Panc1 (cell line): ENCODE results near the gene PEPD.

Experiments used
- POLR2AphosphoS5 ChIP-seq: IDR thresholded peaks from 2 replicates; pipeline ENCODE4 v1.6.1; 2012; ENCODE audit warnings: mild to moderate bottlenecking, low read depth, low read length, moderate library complexity
- REST ChIP-seq, 2 experiments: IDR thresholded peaks; 2 replicates each; pipeline ENCODE4 v1.6.1; 2011 to 2012; ENCODE audit warnings: low read depth in 2 of 2, control low read depth in 1 of 2, low read length in 1 of 2, mild to moderate bottlenecking in 1 of 2, moderate library complexity in 1 of 2; ENCODE audit not compliant: insufficient read depth in 1 of 2
- TF ChIP-seq, protein P1 (sequence below): fragments of 450-650 bp; IDR thresholded peaks from 2 replicates; pipeline ENCODE4 v1.5.1; 2017; ENCODE audit warnings: mild to moderate bottlenecking

- TF ChIP-seq REST (IDR thresholded peaks at IDR 0.05; ENCODE audit: insufficient read depth in 1 of 2, low read depth in 2 of 2, low read length in 1 of 2), result no peak
- TF ChIP-seq, protein P1, sequence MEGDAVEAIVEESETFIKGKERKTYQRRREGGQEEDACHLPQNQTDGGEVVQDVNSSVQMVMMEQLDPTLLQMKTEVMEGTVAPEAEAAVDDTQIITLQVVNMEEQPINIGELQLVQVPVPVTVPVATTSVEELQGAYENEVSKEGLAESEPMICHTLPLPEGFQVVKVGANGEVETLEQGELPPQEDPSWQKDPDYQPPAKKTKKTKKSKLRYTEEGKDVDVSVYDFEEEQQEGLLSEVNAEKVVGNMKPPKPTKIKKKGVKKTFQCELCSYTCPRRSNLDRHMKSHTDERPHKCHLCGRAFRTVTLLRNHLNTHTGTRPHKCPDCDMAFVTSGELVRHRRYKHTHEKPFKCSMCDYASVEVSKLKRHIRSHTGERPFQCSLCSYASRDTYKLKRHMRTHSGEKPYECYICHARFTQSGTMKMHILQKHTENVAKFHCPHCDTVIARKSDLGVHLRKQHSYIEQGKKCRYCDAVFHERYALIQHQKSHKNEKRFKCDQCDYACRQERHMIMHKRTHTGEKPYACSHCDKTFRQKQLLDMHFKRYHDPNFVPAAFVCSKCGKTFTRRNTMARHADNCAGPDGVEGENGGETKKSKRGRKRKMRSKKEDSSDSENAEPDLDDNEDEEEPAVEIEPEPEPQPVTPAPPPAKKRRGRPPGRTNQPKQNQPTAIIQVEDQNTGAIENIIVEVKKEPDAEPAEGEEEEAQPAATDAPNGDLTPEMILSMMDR, result no peak
- no peak for TF ChIP-seq POLR2AphosphoS5
Measured at GRCh38 chr19:33449799-33450198, 71.8 kb downstream of the PEPD start.
